GM12801 (cell line): ENCODE results near the gene LCOR.

ENCODE experiments used
- CTCF ChIP-seq: IDR thresholded peaks from one replicate; pipeline ENCODE4 v1.5.1; 2011; ENCODE audit warnings: control low read depth; ENCODE audit not compliant: insufficient read length; ENCODE audit errors: extremely low read depth

LCOR gene

GRCh38 chr10:96973809-96974747, 142.0 kb downstream of the LCOR start:
- TF ChIP-seq CTCF = no peak

- no peak for TF ChIP-seq CTCF
Measured at GRCh38 chr10:96975136-96975535, 143.0 kb downstream of the LCOR start.

GRCh38 chr10:96978621-96979154, 146.6 kb downstream of the LCOR start:
- no peak for TF ChIP-seq CTCF

- TF ChIP-seq CTCF = no peak
Measured at GRCh38 chr10:96982149-96982930, 150.2 kb downstream of the LCOR start.

- no peak for TF ChIP-seq CTCF
Measured at GRCh38 chr10:96984541-96985131, 152.5 kb downstream of the LCOR start.

GRCh38 chr10:96986200-96986856, 154.2 kb downstream of the LCOR start:
- no peak for TF ChIP-seq CTCF
